H54 (cell line): Measurements from ENCODE around the gene COMMD3.
A peak's percentile ranks its signal among the peaks of the same experiment; 100 is the strongest.
"Not testable (repeated sequence)": the region's sequence is repeated elsewhere in the genome, so short reads cannot be mapped to it uniquely, and the experiment has no call there.

Experiments used
- DNase-seq: peaks from one replicate; pipeline ENCODE4 v3.0.0; 2011; ENCODE audit warnings: low spot score, mixed read lengths; ENCODE audit not compliant: insufficient read length
- FAIRE-seq: peaks from 3 replicates; lab custom pipeline; 2011; peaks lifted over from hg19 to GRCh38; lab: Jason Lieb, UNC
- POLR2A ChIP-seq: IDR thresholded peaks from 2 replicates; pipeline ENCODE4 v1.6.1; 2011; ENCODE audit warnings: low read depth, mild to moderate bottlenecking, low read length

The COMMD3 gene

GRCh38 chr10:22316286-22317075 is at the start of gene COMMD3:
Gene COMMD3, plus strand, starts transcription at chr10:22316388. Its CDS starts 30 bp downstream, at chr10:22316418.
- DNase-seq: peak; percentile 68
- peak; percentile 84 for TF ChIP-seq POLR2A
- peak; percentile 78 for FAIRE-seq

DNA sequence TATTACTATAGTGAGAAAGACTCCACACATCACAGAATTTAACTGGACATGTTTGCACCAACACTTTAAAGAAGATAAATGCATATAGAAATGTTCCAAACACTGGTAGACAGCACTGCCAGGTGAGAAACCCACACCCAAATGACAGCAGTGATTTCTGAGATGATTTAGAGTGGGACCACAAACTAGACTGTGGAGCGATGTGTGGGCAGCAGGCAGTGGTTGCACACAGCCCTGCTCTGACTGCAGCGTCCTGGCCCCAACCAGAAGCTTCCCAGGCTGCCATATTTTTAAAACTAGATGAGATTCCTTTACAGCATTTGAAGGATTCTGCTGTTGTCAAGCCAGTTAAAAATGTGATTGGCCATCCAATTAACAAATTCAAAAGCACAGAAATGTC is 47.7 kb upstream of the COMMD3 start:
- DNase-seq (no peak), FAIRE-seq (no peak)
- TF ChIP-seq POLR2A: no peak

DNA sequence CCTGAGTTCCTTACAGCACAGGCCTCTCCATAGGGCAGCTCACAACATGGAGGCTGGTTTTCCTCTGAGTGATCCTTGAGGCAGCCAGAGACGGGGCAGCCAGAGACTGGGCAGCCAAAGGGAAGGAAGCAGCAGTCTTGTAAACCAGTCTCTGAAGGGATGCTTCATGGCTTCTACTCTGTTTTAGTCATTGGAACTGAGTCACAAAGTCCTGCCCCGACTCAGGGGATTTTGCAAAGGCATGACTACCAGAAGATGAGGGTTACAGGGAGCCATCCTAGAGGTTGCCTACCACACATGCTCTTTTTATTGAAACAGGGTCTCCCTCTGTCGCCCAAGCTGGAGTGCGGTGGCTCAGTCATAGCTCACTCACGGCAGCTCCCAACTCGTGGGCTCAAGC is 44.4 kb upstream of the COMMD3 start:
- FAIRE-seq (no peak), DNase-seq (no peak)
- TF ChIP-seq POLR2A: no peak

- no peak for TF ChIP-seq POLR2A
- FAIRE-seq: no peak
- DNase-seq: no peak
Measured at GRCh38 chr10:22278441-22278782, 37.8 kb upstream of the COMMD3 start.

DNA sequence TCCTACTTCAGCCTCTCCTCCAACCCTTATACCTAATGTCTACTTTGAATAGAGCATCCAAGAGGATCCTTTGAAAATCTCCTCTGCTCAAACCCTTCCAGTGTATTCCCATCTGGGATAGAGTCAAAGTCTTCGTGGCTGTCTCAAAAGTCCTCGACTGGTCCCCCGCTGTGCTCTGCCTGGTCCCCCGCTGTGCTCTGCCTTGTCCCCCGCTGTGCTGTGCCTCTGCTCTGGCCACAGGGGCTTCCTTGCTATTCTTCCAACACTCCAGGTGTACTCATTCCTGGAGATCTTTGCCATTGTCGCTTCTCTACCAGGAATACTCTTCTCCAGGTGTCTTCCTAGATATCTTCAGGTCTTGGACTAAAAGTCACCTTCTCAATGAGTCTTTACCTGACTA is 36.1 kb upstream of the COMMD3 start:
- FAIRE-seq: no peak
- TF ChIP-seq POLR2A: no peak
- DNase-seq: no peak

- FAIRE-seq: no peak
- TF ChIP-seq POLR2A: no peak
- DNase-seq: no peak
Measured at GRCh38 chr10:22285130-22285529, 31.1 kb upstream of the COMMD3 start.

GRCh38 chr10:22293747-22294404 is 22.3 kb upstream of the COMMD3 start:
- no peak for FAIRE-seq
- DNase-seq: no peak
- TF ChIP-seq POLR2A: no peak

GRCh38 chr10:22294694-22295093 is 21.5 kb upstream of the COMMD3 start:
- FAIRE-seq: no peak
- DNase-seq: no peak
- no peak for TF ChIP-seq POLR2A

GRCh38 chr10:22301193-22301592 is 15.0 kb upstream of the COMMD3 start:
- no peak for DNase-seq
- TF ChIP-seq POLR2A: no peak

GRCh38 chr10:22303461-22303860 is 12.7 kb upstream of the COMMD3 start:
- FAIRE-seq (no peak), DNase-seq (no peak)
- TF ChIP-seq POLR2A: no peak

More at GRCh38 chr10:22301193-22301592, 15.0 kb upstream of the COMMD3 start:
- no peak for FAIRE-seq

DNA sequence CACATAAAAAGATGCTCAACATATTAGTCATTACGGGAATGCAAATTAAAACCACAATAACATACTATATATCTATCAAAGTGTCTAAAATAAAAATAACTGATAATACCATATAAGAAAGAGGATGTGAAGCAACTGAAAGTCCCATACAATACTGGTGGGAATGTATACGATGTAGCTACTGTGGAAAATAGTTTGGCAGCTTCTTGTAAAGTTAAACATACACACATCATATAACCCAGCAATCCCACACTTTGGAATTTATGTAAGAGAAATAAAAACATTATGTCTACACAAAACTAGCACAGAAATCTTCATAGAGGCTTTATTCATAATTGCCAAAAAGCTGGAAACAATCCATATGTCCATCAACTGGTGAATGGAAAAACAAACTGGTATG is 10.5 kb upstream of the COMMD3 start:
- no peak for TF ChIP-seq POLR2A
- DNase-seq (no peak), FAIRE-seq (no peak)

DNA sequence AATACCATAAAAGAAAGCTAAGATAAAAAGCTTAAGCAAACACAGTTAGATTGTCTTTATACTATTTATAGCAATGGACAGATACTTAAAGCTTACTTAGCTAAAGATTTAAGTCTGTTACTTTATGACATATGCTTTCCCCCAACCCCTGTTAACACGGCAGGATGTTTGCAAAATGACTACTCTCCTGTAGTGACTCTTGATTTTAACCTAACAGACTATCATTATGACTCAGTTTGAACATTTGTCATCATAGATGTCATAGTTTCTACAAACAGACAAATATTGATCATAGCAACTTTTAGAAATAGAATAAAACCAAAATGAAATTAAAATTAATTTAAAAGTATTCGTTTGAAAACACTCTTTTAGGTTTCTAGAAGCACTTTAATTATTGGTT is 7.8 kb upstream of the COMMD3 start:
- TF ChIP-seq POLR2A: no peak
- no peak for DNase-seq
- no peak for FAIRE-seq

DNA sequence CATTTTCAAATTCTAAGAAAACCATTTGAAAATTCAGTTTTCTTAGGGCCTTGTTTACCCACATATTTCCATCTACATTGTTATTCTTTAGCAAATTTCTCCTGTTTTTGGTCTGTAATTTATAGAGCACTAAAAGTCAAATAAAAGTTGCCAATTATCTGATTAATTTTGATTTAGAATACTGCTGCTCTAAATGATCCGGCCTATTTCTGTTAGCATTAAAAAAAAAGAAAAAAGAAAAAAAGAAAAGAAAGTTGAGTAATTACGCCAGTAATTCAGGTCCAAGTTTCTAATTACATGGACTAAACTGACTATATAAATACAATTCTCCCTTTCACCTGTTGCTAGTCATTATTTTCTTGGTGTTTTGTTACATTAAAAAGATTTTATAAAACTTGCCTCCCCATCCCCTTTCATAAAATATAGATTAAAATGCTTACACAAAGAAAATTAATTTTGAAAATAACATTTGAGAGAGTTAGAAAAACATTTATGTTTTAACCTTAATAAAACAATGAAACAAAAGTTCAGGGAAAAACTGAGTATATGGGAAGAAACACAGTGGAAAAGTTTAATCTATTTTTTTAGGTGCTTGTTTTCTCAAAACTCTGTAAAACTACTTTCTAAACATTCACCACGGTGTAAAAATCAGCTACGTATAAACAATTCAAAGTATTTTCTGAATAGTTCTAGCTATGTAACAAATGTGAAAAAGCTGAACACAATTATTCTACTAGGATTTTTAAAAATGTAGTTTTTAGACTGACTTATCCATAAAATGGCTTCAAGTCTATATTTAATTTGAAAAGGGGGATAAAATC is 6.8 kb upstream of the COMMD3 start:
- no peak for TF ChIP-seq POLR2A
- DNase-seq: no peak
- no peak for FAIRE-seq

GRCh38 chr10:22310012-22310411 is 6.2 kb upstream of the COMMD3 start:
- FAIRE-seq, DNase-seq: not testable (repeated sequence)
